OCI-LY3 (cell line): ENCODE results near the gene PARP8.
A peak's percentile ranks its signal among the peaks of the same experiment; 100 is the strongest.
"Not testable (repeated sequence)": the region's sequence is repeated elsewhere in the genome, so short reads cannot be mapped to it uniquely, and the experiment has no call there.

Experiments used
- H2AFZ ChIP-seq: fragments of 200-600, 300-600 bp; shearing (Covaris generic); 2 replicates; pipeline ENCODE4 v1.6.0; 2014; ENCODE audit warnings: antibody characterized with exemption, low read depth, low read length
- H3K27ac ChIP-seq: fragments of 200-600, 300-600 bp; sonication (generic); 2 replicates; pipeline ENCODE4 v1.5.1; 2014; ENCODE audit warnings: mild to moderate bottlenecking, low read length, moderate library complexity, mixed read lengths
- H3K27me3 ChIP-seq: fragments of 200-600, 300-600 bp; sonication (generic); 2 replicates; pipeline ENCODE4 v1.6.1; 2014; ENCODE audit warnings: low read depth, low read length, mixed read lengths
- H3K36me3 ChIP-seq: fragments of 200-600, 300-600 bp; sonication (generic); replicated peaks from 2 replicates; pipeline ENCODE3; 2014; ENCODE audit warnings: low read depth, low read length, mixed read lengths
- H3K4me1 ChIP-seq: fragments of 300-600, 200-600 bp; sonication (generic); 2 replicates; pipeline ENCODE4 v1.6.1; 2014; ENCODE audit warnings: low read length, mixed read lengths
- H3K4me2 ChIP-seq: fragments of 200-600, 300-600 bp; sonication (generic); 2 replicates; pipeline ENCODE4 v1.6.1; 2014; ENCODE audit warnings: low read length, mixed read lengths
- H3K4me3 ChIP-seq: fragments of 300-600, 200-600 bp; sonication (generic); 2 replicates; pipeline ENCODE4 v1.5.1; 2014; ENCODE audit warnings: antibody characterized with exemption, mild to moderate bottlenecking, low read length, moderate library complexity
- H3K79me2 ChIP-seq: fragments of 300-600, 200-600 bp; shearing (Covaris generic); 2 replicates; pipeline ENCODE4 v1.6.1; 2014; ENCODE audit warnings: mild to moderate bottlenecking, low read length, mixed read lengths
- H3K9ac ChIP-seq: fragments of 300-600, 200-600 bp; shearing (Covaris generic); 2 replicates; pipeline ENCODE4 v1.6.0; 2014; ENCODE audit warnings: mild to moderate bottlenecking, low read length, moderate library complexity
- H3K9me3 ChIP-seq: fragments of 200-600, 300-600 bp; shearing (Covaris generic); 2 replicates; pipeline ENCODE4 v1.6.1; 2014; ENCODE audit warnings: low read length, mixed read lengths; ENCODE audit not compliant: insufficient read depth
- H4K20me1 ChIP-seq: fragments of 200-600, 300-600 bp; sonication (generic); 2 replicates; pipeline ENCODE4 v1.6.1; 2016; ENCODE audit warnings: low read length, mixed read lengths; ENCODE audit not compliant: insufficient read depth
- EZH2phosphoT487 ChIP-seq: fragments of 200-600 bp; shearing (Covaris generic); IDR thresholded peaks from 2 replicates; pipeline ENCODE4 v1.6.1; 2018; ENCODE audit warnings: antibody characterized with exemption, mixed run types, low read depth
- TF ChIP-seq, protein P1 (sequence below): fragments of 200-600, 300-600 bp; sonication (generic); IDR thresholded peaks from 2 replicates; pipeline ENCODE4 v1.5.1; 2014; ENCODE audit warnings: antibody characterized with exemption, low read length, low read depth

PARP8 gene

DNA sequence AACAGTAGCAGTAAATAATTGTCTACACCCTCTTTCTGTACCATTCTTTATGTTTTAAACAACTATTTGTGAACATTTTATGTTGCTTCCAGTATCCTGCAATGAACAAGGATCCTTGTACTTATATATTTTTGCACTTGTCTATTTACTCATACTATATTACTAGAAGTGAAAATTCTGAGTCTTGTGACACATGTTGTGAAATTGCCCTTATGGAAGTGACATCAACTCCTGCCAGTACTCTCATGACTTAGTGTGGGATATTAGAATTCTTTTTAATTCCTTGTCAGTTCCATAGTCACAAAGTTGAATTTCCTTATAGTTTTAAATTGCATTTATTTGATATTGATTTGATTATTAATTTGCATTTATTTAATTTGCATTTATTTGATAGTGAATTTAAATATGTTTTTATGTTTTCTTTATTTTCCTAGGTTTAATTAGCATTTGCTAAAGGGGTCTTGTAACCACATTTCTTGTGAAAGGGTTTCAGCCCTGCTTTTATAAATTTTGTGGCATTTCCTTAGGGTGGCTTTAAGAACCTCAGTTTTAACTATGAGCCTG, 27.7 kb downstream of the PARP8 start:
- H3K9ac ChIP-seq, result no peak overlapping the region
- H3K27ac ChIP-seq, result no peak overlapping the region
- H3K4me2 ChIP-seq, result no peak overlapping the region
- no peaks in the 10 kb centered on the region for H3K9me3 ChIP-seq
- H3K4me1 ChIP-seq, result peaks cover 32% of the 10 kb centered on the region
- no peaks in the 10 kb centered on the region for H3K27me3 ChIP-seq
- peaks cover 3% of the 10 kb centered on the region for H4K20me1 ChIP-seq
- no peaks in the 10 kb centered on the region for H3K36me3 ChIP-seq
- no peak for TF ChIP-seq EZH2phosphoT487
- TF ChIP-seq, protein P1, sequence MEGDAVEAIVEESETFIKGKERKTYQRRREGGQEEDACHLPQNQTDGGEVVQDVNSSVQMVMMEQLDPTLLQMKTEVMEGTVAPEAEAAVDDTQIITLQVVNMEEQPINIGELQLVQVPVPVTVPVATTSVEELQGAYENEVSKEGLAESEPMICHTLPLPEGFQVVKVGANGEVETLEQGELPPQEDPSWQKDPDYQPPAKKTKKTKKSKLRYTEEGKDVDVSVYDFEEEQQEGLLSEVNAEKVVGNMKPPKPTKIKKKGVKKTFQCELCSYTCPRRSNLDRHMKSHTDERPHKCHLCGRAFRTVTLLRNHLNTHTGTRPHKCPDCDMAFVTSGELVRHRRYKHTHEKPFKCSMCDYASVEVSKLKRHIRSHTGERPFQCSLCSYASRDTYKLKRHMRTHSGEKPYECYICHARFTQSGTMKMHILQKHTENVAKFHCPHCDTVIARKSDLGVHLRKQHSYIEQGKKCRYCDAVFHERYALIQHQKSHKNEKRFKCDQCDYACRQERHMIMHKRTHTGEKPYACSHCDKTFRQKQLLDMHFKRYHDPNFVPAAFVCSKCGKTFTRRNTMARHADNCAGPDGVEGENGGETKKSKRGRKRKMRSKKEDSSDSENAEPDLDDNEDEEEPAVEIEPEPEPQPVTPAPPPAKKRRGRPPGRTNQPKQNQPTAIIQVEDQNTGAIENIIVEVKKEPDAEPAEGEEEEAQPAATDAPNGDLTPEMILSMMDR, result no peak
- no peak overlapping the region for H2AFZ ChIP-seq
- H3K79me2 ChIP-seq, result no peaks in the 10 kb centered on the region; the same call in 1 of the 2 replicates
- H3K4me3 ChIP-seq, result no peak overlapping the region

DNA sequence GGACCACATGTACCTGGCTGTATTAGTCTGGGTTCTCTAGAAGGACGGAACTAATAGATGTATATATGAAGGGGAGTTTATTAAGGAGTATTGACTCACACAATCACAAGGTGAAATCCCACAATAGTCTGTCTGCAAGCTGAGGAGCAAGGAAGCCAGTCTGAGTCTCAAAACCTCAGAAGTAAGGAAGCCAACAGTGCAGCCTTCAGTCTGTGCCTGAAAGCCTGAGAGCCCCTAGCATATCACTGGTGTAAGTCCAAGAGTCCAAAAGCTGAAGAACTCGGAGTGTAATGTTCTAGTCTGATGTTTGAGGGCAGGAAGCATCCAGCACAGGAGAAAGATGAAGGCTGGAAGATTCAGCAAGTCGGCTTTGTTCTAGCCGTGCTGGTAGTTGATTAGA, 28.2 kb downstream of the PARP8 start:
- not testable (repeated sequence) for H4K20me1 ChIP-seq, H3K4me3 ChIP-seq, H3K27me3 ChIP-seq, H3K4me2 ChIP-seq, H3K27ac ChIP-seq, H2AFZ ChIP-seq, H3K36me3 ChIP-seq, H3K9me3 ChIP-seq, H3K9ac ChIP-seq, H3K79me2 ChIP-seq
- H3K4me1 ChIP-seq, result peaks cover 32% of the 10 kb centered on the region

DNA sequence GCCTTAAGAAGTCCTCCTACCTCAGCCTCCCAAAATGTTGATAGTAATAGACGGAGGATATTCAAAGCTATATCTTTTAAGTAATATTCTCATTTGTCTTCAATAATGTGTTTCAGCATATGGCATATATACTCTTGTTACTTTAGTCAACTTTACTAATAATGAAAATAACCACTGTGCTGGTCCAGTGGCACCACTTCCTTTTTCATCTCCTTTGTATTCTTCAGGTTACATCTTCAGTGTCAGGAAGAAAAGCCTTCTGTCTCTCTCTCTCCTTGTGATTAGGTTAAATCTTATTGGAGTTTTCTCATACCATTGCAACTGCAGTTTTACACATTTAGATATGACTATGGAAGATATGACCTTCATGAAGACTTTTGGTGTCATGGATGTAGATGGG, 31.3 kb downstream of the PARP8 start:
- Histone ChIP-seq H3K4me2 (peak overlapping the region; percentile 44), H3K27me3 (no peaks in the 10 kb centered on the region), H3K36me3 (no peaks in the 10 kb centered on the region), H3K9me3 (no peaks in the 10 kb centered on the region), H3K27ac (no peak overlapping the region), H3K4me3 (no peak overlapping the region), H3K9ac (no peak overlapping the region), H3K4me1 (peaks cover 25% of the 10 kb centered on the region), H2AFZ (no peak overlapping the region), H4K20me1 (peaks cover 3% of the 10 kb centered on the region), H3K79me2 (no peaks in the 10 kb centered on the region; the same call in 1 of the 2 replicates)
- no peak for TF ChIP-seq EZH2phosphoT487
- TF ChIP-seq, protein P1, result no peak

DNA sequence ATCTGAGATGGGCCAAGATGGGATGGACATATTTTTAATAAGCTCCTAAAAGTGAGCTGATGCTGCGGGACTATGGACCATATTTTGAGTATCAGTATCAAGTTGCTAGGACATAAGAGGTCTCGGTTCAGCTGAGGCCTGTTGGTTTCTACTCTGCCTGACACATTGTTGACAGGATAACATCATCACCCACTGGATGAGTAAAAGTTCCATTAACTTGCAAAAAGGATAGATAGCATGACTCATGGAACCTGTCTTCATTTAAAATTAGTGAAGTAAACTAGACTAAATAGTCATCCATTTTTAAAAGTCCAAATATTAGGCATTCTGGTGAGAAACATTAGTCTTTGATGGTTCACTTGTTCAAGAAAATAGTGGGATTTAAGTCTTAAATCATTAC, 33.3 kb downstream of the PARP8 start:
- H3K9me3 ChIP-seq, result no peaks in the 10 kb centered on the region
- H3K4me3 ChIP-seq, result no peak overlapping the region
- no peaks in the 10 kb centered on the region for H3K36me3 ChIP-seq
- no peaks in the 10 kb centered on the region for H3K79me2 ChIP-seq
- TF ChIP-seq EZH2phosphoT487, result no peak
- no peak overlapping the region for H3K9ac ChIP-seq
- peaks cover 3% of the 10 kb centered on the region for H4K20me1 ChIP-seq
- H2AFZ ChIP-seq, result no peak overlapping the region
- H3K27ac ChIP-seq, result no peak overlapping the region
- H3K4me2 ChIP-seq, result no peak overlapping the region
- no peaks in the 10 kb centered on the region for H3K27me3 ChIP-seq
- peaks cover 20% of the 10 kb centered on the region for H3K4me1 ChIP-seq

DNA sequence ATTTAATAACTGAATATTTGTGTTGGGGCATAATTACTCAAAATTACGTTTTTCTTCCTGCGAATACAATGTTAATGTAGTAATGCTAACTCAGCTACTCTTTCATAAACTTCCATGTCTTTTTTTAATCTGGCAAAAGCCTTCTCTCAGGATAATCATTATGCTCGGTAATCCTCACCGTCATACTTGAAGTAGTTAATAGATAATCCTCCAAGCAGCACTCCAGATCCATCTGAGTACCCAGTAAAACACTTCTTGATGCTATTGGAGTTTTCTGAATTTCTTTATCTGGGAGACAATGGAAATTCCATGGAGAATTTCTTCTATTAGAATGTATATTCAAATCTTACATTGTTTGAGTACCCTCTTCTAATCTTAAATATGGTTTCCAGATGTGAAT, 34.3 kb downstream of the PARP8 start:
- no peak overlapping the region for H3K4me2 ChIP-seq
- peaks cover 3% of the 10 kb centered on the region for H4K20me1 ChIP-seq
- peaks cover 20% of the 10 kb centered on the region for H3K4me1 ChIP-seq
- no peaks in the 10 kb centered on the region for H3K36me3 ChIP-seq
- no peak overlapping the region for H2AFZ ChIP-seq
- H3K27me3 ChIP-seq, result no peaks in the 10 kb centered on the region
- no peaks in the 10 kb centered on the region for H3K9me3 ChIP-seq
- H3K9ac ChIP-seq, result no peak overlapping the region
- no peak overlapping the region for H3K4me3 ChIP-seq
- no peak for TF ChIP-seq EZH2phosphoT487
- TF ChIP-seq, protein P1, result no peak
- no peaks in the 10 kb centered on the region for H3K79me2 ChIP-seq
- H3K27ac ChIP-seq, result no peak overlapping the region
